ENCODE results near the gene SIK2.
A peak's percentile ranks its signal among the peaks of the same experiment; 100 is the strongest.
"Not testable (repeated sequence)": the region's sequence is repeated elsewhere in the genome, so short reads cannot be mapped to it uniquely, and the experiment has no call there.

The SIK2 gene

GRCh38 chr11:111766834-111767142 is 164.5 kb downstream of the SIK2 start:
- TF ChIP-seq, protein P1, sequence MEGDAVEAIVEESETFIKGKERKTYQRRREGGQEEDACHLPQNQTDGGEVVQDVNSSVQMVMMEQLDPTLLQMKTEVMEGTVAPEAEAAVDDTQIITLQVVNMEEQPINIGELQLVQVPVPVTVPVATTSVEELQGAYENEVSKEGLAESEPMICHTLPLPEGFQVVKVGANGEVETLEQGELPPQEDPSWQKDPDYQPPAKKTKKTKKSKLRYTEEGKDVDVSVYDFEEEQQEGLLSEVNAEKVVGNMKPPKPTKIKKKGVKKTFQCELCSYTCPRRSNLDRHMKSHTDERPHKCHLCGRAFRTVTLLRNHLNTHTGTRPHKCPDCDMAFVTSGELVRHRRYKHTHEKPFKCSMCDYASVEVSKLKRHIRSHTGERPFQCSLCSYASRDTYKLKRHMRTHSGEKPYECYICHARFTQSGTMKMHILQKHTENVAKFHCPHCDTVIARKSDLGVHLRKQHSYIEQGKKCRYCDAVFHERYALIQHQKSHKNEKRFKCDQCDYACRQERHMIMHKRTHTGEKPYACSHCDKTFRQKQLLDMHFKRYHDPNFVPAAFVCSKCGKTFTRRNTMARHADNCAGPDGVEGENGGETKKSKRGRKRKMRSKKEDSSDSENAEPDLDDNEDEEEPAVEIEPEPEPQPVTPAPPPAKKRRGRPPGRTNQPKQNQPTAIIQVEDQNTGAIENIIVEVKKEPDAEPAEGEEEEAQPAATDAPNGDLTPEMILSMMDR (IDR thresholded peaks at IDR 0.05; ENCODE audit: low read depth, low read length, missing control alignments) = no peak
- peak overlapping the region; percentile 78 for H3K4me3 ChIP-seq (ENCODE audit: low read depth, low read length)
- DNase-seq (ENCODE audit: low read depth) = no peak
- in situ Hi-C loops (cut with HindIII; ENCODE audit: low sequenced_read_pairs) = no loop called here

DNA sequence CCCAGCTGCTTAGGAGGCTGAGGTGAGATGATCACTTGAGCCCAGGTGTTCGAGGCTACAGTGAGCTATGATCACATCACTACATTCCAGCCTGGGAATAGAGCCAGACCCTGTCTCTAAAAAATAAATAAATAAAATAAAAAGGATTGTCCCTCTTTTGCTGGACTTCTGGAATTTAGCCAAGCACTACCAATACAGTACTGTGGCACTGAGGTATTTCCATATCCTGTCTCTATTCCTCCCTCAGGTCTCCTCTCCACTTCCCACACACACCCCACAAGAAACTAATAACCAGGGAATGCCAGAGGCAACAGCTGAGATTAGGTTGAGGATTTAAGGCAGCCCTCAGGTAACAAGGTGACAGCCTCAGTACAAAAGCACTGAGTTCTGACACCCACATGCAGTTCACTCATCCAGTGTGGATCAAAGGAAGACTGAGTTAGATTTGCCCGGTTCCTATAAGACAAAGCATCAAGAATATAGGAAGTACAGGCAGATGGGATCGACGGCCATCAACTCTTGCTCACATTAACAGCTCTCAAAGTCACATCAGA is 168.4 kb downstream of the SIK2 start:
- H3K4me3 ChIP-seq (ENCODE audit: low read depth, low read length) = no peak overlapping the region
- in situ Hi-C loops (cut with HindIII; ENCODE audit: low sequenced_read_pairs) = no loop called here
- DNase-seq (ENCODE audit: low read depth) = no peak
- TF ChIP-seq, protein P1 (IDR thresholded peaks at IDR 0.05; ENCODE audit: low read depth, low read length, missing control alignments) = no peak

DNA sequence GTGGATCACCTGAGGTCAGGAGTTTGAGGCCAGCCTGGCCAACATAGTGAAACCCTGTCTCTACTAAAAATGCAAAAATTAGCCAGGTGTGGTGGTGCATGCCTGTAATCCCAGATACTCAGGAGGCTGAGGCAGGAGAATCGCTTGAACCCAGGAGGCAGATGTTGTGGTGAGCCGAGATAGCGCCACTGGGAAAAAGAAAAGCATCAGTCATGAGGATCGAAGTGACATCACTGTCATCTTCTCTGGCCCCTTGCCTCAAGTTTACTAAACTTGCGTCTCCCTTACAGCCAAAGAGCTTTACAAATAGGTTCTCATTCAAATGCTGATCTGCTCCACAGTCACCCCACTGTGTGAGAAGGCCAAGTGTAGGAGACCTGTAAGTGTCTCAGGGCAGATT is 169.0 kb downstream of the SIK2 start:
- H3K4me3 ChIP-seq (ENCODE audit: low read depth, low read length); DNase-seq (ENCODE audit: low read depth); in situ Hi-C loops (cut with HindIII; ENCODE audit: low sequenced_read_pairs): not testable (repeated sequence)

- H3K4me3 ChIP-seq (ENCODE audit: low read depth, low read length) = no peak overlapping the region
- DNase-seq (ENCODE audit: low read depth) = no peak
- in situ Hi-C loops (cut with HindIII; ENCODE audit: low sequenced_read_pairs) = no loop called here
- TF ChIP-seq, protein P1 (IDR thresholded peaks at IDR 0.05; ENCODE audit: low read depth, low read length, missing control alignments) = no peak
Observed at GRCh38 chr11:111772535-111772934, 170.3 kb downstream of the SIK2 start.

- in situ Hi-C loops (cut with HindIII; ENCODE audit: low sequenced_read_pairs) = loop anchor here (5.0 kb wide), 2 partner anchors 72 to 88 kb away; no protein-coding TSS in a partner anchor
- TF ChIP-seq, protein P1 (IDR thresholded peaks at IDR 0.05; ENCODE audit: low read depth, low read length, missing control alignments) = no peak
- no peak overlapping the region for H3K4me3 ChIP-seq (ENCODE audit: low read depth, low read length)
- no peak for DNase-seq (ENCODE audit: low read depth)
Observed at GRCh38 chr11:111774955-111775710, 172.9 kb downstream of the SIK2 start.

GRCh38 chr11:111776398-111777093 is 174.3 kb downstream of the SIK2 start:
- in situ Hi-C loops (cut with HindIII; ENCODE audit: low sequenced_read_pairs) = loop anchor here (5.0 kb wide), 2 partner anchors 71 to 89 kb away; no protein-coding TSS in a partner anchor
- no peak for DNase-seq (ENCODE audit: low read depth)
- no peak overlapping the region for H3K4me3 ChIP-seq (ENCODE audit: low read depth, low read length)
- TF ChIP-seq, protein P1 (IDR thresholded peaks at IDR 0.05; ENCODE audit: low read depth, low read length, missing control alignments) = no peak

Measured in astrocyte of the cerebellum (primary cell).